T follicular helper cell (primary cell): Measurements from ENCODE around the gene KRT79.

Experiments used
- DNase-seq: peaks from one replicate; pipeline ENCODE4 v3.0.0-alpha.2; 2020; ENCODE audit warnings: low read depth

KRT79 gene

GRCh38 chr12:52834727-52835001, 553 bp upstream of the KRT79 start:
- no peak for DNase-seq

GRCh38 chr12:52832985-52833905, 866 bp downstream of the KRT79 start:
- DNase-seq, result no peak

- no peak for DNase-seq
Observed at GRCh38 chr12:52832451-52832850, 1.7 kb downstream of the KRT79 start.

- no peak for DNase-seq
Observed at GRCh38 chr12:52831251-52831650, 2.9 kb downstream of the KRT79 start.

GRCh38 chr12:52829986-52830770, 3.9 kb downstream of the KRT79 start:
- DNase-seq, result no peak

DNA sequence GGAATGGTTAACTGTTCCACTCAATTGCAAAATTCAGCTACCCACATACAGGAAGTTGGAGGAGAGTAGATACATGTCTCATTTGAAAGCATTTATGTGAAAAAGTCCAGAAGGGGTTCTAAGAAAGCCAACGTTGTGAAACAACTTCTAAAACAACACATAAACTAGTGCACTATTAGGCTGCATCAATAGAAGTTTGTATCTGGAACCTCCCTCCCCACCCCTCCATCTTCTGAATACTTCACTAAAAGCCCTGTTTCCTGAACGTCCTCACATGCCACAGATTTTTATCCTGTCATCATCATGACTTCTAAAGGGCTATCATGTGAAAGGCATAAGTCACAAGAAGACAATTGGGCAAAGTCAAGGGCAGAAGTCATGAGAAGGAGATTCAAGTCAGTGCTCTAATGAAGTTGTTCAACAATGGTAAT, 5.5 kb downstream of the KRT79 start:
- no peak for DNase-seq

- no peak for DNase-seq
Observed at GRCh38 chr12:52828156-52828555, 6.0 kb downstream of the KRT79 start.

DNA sequence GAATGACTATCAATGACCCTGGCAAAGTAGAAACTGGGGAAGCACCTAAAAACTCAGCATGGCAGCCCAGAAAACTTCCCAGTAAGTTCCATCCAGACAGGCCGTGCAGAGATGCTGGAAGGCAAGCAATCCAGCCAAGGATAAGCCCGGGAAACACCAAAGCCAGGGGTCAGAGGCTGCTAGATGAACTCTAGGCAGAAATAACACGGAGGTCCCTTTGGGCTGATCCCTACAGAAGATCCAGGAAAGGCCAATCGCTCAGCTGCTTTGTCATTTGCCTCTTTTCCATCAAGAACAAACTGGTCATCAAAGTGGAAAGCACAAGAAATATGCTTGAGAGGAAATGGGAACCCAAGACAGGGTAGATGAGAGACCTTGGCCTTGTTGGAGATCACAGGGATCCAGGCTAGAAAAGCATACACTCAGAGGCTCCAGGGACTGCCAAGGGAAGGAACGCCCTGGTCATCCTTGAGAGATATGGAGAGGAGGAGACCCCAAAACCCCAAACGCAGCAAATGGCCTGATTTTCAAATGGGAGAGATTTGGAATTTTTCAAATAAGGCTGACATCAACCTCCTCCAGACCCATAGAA, 6.5 kb downstream of the KRT79 start:
- DNase-seq, result no peak

DNA sequence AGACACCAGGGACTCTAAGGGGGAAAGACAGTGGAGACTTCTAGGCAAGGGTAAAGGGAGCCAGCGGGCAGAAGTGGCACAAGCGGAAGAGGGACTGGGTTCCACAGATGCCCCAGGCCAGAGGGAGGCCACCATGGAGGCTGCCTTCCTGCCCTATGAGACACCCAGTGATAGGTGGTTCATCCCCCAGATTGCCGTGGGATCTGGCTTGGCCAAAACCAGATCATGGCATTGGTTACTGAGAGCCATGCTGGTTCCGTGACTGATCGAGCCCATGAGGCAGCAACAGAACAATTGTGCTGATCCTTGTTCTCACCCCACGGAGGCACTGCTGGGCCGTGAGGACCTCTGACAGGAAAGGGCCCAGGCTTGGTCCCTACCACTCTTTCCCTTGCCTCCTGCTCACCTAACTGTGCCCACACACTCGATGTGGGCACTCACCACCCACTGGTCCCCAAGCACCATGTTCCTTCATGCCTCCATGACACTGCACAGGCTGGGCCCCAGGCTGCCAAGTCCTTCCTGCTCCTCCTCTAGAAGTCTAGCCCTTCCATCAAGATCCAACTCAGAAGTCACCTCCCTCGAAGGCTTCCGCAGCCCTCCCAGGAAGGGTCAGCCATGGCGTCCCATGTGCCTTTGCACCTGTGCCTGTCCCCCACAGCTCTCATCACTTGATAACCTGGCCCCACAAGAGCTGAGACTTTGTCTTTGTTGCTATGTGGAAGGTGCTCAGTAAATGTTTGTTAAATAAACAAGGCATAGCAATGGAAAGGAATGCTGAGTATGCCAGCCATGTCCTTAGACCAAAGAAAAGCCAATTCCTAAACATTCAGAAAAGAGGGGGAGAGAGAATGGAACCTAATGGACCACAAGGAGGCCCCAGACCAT, 7.3 kb downstream of the KRT79 start:
- no peak for DNase-seq

DNA sequence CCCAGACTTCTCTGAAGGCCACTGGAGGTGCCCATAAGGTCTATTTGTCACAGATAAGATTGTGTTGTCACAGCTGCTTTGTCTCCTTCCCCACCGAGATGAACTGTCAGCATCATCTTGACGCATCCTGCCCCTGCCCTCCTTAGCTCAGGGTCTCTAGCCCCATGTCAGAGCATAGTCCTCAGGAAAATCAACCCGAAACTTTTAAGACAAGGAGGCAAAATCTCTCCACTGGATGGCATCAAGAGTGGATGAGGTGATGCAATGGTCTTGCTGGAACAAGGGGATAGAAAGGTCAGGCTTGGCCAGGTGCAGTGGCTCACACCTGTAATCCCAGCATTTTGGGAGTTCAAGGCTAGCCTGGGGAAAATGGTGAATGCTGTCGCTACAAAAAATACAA, 8.2 kb downstream of the KRT79 start:
- DNase-seq, result no peak

- no peak for DNase-seq
Observed at GRCh38 chr12:52824741-52825410, 9.2 kb downstream of the KRT79 start.

DNA sequence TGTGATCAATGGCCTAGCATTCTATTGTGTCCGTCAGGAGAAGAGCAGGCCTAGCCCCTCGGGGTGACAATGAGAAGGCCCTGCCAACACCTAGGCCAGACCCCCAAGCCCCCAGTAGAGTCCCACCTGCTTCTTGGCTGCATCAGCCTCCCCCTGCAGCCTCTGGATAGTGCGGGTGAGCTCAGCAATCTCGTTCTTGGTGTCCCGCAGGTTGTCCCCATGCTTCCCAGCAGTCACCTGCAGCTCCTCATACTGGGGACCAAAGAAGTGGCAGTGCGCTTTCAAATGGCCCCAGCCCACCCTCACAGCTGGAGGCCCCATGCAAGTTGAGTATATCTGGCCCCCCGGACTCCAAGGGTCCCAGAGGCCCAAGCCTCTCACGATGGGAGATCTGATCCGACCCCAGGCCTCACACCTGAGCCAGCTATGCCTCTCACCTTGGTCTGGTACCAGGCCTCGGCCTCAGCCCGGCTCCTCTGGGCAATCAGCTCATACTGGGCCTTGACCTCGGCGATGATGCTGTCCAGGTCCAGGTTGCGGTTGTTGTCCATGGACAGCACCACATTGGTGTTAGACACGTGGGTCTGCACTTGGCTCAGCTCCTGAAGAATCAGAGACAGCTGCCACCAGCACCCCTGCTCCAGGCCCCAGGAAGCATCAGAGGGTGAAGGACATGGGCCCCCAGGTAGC, 10.2 kb downstream of the KRT79 start:
- DNase-seq, result no peak

DNA sequence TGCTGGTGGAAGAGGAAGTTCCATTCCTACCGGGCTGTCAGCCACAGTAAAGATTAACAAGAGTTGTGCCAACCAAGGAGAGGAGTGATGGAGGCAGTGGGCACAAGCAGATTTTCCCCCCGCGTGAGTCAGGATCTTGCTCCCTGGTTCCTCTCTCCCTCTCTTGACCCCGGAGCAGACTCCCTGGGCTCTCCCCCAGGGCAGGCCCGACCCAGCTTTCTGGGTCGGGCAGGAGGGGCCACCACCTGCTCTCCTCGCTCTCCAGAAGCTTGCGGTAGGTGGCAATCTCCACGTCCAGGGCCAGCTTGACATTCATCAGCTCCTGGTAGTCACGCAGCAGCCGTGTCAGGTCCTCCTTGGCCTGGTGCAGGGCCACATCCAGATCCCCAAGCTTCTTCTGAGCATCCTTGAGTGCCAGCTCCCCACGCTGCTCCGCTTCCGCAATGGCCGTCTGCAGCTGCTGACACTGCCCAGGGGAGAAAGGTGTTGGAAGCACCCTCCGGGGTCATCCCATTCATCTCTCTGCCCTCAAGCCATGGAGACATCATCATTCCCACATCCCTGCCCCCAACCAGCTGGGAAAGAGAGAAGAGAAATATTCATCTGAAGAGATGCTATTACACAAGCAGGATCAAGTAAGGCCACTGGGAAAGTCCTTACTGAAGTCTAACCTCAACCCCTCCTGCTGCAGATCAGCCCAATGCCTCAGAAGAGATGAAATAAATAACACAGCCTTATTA, 11.2 kb downstream of the KRT79 start:
- no peak for DNase-seq

- DNase-seq, result no peak
Observed at GRCh38 chr12:52821826-52822660, 12.1 kb downstream of the KRT79 start.

- no peak for DNase-seq
Observed at GRCh38 chr12:52821071-52821730, 12.9 kb downstream of the KRT79 start.

- no peak for DNase-seq
Observed at GRCh38 chr12:52820521-52820920, 13.6 kb downstream of the KRT79 start.

DNA sequence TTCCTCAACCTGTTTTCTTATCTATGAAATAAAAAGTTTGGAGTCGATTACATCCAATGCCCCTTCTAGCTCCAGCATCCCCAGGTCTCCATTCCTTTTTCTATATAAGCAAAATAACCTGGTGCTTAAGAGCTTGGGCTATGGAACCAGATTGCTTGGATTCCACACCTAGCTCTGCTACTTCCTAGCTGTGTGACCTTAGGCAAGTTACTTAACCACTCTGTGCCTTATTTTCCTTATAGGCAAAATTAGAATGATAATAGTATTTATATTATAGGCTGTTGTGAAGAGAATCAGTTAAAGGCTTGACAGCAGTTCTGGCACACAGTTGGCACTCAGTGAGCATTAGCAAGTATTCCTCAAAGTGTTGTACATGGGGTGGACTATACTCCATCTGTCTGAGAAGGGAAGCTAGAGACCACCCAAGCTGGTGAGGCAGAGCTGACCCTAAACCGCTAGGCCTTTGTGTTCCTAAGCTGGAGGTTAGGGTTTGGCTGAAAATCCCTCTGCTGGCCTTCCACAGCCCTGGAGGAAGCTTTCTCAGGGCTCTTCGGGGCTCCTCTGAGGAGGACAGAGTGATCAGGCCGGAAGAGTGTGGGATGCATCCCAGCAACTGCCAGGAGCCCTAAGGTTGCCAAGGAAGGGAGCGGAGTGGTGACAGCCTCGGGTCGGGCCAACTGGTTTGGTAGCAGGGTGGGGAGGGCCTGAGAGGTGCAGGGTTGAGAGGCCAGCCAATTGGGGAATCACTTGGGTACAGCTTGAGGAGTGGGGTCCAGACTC, 14.2 kb downstream of the KRT79 start:
- no peak for DNase-seq
